NCI-H146 (cell line): Measurements from ENCODE around the gene LRP1.

ENCODE experiments used
- DNase-seq: peaks from one replicate; lab custom pipeline; 2025; lab: John Stamatoyannopoulos, UW

The LRP1 gene

DNA sequence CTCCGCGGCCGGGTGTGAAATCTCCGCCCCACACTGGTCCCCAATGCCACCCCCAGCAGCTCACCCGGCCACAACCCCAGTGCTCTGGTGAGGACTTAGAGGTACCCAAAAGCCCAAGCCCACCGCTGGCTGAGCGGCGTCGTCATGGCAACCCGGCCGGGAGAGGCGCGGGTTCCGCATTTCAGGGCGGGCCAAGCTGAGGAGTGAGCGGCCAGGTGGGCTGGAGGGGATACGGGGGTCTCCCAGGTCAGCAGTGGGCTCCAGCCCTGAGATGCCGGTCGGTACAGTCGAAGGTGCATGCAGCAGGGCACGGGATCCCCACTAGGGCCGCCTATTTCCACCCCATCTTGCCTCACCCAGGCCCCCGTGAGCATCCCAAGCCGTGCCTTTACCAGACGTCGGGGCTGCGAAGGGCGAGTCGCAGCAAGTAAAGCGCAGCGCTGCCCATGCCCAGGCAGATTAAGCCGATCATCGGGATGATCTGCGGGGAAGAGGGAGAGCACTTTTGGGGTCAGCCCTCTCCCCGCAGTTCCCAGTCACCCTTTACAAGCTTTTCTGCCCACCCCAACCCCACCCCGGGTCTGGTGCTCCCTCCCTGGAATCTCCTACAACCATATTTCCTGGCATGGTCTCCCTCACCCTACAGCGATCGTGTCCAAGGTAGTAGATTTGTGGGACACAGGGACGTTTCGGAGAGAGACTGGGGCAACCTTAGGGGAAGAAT is 108.1 kb downstream of the LRP1 start:
- no peak for DNase-seq

- no peak for DNase-seq
Observed at GRCh38 chr12:57236925-57237595, 108.8 kb downstream of the LRP1 start.

GRCh38 chr12:57237596-57237931 is 109.3 kb downstream of the LRP1 start:
- DNase-seq: peak; percentile 34

DNA sequence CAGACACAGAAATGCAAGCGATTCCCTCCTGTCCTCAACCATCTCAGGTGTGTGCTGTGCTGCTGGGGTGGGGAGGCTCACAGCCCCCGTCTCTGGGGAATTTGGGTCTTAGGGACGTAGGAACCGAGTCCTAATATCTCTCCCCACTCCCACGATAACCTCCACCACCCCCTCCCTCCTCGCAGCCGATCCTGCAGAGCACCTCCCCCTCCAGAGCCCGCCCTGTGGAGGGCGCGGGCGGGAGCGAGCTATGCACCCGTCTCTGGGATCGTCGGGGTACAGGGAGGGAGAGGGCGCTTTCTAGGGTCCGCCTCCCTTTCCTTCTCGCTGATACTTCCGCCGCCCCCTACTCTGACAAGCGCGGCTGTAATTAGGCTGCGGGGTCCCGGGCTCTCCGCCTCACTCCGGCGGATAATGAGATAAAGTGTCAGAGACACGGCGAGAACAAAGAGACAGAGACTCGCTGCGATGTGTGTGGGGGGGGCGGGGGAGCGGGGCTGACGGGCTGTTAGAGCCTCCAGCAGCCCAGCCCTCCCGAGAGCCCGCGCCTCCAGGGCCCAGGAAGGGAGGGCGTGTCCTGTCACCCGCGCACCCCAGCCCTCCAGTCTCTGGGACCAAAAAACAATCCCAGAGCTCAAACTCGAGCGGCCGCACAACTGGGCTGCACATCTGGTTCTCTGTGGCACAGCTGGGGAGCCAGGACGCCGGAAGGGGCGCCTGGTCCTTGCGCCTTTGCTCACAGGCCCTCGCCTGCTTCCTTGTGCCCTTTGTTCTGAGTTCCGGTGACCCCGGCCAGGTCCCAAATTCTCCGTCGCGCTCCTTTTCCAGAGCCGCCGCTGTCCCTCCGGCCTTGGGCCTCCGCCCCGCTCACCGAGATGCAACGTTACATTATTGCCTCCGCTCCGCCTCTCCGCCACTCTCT is 109.9 kb downstream of the LRP1 start:
- DNase-seq: peak; percentile 57

DNA sequence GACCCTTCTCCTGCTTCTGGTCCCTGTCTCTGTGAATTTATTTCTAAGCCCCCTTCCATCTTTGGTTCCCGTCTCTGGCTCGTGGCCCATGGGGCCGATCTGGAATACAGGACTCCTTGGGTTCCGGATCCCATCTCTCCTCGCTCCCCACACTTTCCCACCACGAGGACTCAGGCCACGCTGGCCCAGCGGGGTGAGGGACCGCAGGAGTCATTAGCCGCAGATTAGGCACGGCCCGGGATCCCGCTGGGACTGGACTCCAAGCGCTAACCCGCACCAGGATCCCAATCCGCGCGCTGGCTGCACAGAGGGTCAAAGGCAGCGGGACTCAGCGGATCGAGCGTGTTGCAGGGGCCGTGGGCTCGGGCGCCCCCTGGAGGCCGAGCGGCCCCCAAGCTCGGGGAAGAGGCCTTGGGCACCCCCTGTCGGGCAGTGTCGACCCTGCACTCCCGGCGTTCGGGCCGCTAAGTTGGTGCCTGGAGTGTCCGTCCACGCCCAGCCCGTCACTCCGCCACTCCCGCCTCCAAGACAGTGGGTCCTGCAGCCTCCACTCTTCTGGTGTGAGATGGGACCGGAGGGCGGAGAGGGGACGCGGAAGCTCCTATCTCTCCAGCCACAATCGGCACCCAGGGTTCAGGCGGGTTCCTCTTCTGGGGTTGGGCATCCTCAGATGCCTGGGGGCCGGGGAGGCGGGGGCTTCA is 110.7 kb downstream of the LRP1 start:
- DNase-seq: peak; percentile 84

DNA sequence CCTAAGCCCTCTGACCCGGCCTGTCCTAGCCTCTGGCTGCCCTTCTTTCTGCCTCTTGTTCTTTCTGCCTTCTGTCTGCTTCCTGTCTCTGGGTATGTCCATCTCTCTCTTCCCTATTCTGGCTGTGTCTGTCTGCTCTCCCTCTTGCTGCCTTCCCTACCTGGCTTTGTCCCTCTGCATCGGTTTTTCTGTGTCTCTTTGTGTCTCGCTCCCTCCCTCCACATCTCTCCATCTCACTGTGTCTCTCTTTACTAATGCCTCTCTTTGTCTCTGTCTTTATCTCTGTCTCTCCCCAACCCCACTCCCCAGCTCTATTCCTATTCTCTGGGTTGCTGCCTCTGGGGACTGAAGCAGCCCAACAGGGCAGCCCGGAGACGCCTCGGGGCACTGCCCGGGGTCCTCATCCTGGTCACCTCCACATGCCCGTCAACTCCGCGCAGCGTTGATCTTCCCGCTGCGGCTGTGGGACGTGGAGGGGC is 111.3 kb downstream of the LRP1 start:
- DNase-seq: peak; percentile 69

GRCh38 chr12:57240066-57240921 is 112.0 kb downstream of the LRP1 start:
- peak; percentile 82 for DNase-seq

- peak; percentile 52 for DNase-seq
Observed at GRCh38 chr12:57240926-57241401, 112.7 kb downstream of the LRP1 start.

DNA sequence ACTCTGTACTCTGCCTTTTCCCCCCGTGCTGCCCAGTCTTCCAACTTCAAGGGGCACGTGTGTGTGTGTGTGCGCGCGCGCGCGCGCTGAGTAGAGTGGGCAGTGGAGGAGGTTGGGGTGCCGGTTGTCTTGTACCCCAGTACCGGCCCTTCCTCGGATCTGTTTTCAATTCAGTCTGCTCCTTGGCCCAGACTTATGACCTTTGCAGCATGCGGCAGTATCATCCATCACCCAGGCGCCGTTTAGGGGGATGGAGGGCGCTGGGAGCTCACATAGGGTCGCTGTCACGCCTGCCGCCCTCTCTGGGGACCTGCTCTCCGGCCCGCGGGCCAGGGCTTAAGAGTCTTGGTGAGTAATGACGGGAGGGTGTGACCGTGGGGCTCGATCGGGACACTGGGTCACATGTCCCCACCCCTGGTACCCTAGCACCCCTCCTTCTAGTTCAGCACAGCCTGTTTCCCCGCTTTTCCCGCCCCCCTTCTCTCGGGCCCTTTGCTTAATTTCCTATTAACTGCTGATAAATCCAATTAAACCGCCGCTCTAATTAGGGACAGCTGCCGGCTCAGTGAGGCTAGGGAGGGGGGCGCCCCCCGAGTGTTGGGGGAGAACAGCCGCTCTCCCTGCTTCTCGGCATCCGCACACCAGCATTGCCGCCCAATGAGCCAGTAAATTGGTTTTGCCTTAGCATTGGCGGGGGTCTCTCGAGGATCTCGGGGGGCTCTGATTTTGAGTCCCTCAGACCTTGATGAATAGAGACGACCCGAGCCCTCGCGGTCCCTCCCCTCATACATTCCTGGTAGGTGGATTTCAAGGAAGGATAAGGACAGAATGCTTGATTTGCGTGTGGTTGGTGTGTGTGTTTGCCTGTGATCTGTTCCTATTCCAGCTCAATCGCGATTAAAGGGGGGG is 113.4 kb downstream of the LRP1 start:
- DNase-seq: peak; percentile 28

DNA sequence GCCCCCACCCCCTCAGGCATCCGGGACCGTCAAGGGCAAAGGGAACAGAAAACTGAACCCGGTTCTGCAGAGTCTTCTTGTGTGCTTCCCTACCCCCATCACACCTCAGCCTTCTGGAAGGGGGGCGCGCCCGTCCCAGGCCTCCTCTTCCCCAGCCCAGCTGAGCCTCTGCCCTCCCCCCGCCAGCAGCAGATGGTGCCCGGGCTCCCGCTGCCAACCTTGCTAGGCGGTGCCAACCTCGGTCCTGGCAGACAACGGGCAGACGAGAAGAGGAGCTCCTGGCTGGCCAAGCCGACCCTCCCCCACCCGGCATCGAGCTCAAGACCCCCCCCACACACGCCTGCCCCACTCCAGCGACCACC is 114.0 kb downstream of the LRP1 start:
- no peak for DNase-seq

DNA sequence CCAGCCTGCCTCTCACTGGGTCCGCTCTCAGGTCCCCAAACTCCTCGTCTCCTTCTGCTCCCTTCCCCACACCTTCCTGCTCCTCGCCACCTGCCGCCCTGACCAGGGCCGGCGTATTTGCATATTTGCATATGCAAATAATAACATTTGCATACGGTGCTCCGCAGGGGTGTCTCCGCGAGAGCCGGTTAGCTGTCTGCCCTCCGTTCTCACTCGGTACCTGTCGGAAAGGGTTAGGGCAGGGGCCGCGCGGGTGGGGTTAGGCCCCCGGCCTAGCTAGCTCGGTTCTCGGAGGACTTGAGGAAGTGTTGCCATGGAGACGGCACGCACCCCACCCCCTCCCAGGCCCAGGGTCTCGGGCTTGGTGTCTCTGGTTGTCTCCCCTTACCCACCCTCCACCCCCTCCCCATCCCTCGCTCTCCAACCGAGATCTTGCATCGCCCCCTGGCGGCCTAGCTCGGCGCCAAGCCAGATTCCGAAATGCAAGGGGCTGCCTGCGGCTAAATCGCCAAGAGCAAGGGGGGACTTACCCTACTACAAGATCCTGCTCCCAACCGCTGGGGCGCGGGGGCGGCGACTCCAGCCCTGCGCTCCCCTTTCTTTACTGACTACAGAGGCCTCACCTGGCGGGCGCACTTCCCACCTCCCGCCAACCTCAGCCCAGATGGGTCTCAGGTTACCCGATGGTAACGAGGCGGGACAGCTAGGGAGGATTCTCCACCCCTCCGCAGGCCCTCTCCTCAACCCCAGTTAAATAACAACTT is 114.6 kb downstream of the LRP1 start:
- DNase-seq: peak; percentile 90

- DNase-seq: peak; percentile 75
Observed at GRCh38 chr12:57243521-57244311, 115.4 kb downstream of the LRP1 start.

DNA sequence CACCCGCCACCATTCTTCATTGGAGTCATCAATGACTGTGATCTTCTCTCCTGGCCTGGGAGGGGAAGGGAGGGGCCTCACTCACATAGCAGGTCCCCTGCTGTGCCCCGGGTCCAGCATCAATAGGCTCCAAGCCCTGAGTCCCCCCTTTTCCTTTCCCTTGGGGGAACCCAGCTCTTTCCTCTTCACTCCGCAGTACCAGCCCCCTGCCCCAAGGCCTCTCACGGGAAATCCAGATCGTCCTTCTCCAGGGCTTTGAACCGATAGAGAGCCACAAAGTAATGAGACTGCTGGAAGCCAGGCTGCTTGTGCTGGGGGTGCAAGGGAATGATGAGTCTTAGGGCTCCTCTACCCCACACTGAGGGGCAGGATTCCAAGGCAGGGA is 116.0 kb downstream of the LRP1 start:
- no peak for DNase-seq

DNA sequence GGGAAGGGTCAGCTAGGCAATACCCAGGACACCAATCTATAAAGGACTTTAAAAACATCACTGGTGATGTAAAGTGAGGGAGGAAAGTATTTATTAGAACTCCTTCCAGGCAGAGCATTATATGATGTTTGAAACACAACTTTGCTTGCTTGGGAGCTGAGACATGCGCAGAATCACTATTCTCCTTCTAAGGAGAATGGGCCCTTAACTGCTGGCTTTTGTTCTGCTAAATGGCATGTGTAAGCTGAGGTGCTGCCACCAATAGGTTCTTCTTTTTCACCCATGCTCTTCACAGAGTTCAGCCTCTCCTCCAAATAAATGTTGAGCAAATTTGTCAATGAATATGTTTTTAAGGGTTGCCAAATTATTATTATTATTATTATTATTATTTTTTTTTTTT is 118.8 kb downstream of the LRP1 start:
- DNase-seq: no peak

- DNase-seq: no peak
Observed at GRCh38 chr12:57248934-57249742, 120.9 kb downstream of the LRP1 start.

DNA sequence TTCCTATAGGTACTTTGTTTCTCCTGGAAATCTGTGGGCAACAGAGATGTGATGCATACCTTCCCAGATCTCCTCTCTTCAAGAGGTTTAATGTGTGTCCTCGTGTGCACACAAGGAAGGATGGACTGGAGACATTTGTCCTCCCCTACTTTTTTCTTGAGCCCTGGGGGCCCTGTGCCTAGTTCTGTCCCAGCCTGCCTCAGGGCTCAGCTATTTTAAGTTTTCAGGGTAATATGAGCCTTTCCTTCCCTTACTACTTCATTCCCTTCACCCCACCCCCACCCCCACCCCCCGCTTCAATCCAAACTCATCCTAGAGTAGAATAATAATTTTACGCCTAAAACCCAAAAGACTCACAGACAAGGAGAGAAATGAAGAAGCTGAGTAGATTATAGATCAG is 122.3 kb downstream of the LRP1 start:
- no peak for DNase-seq

- DNase-seq: no peak
Observed at GRCh38 chr12:57250956-57251355, 122.7 kb downstream of the LRP1 start, which contains the start of gene STAC3. Gene STAC3, minus strand, starts transcription at chr12:57251187. Its CDS starts 1,551 bp downstream, at chr12:57249636.
